PC-3 (cell line): ENCODE results near the gene CYTH4.

Experiments
- CTCF ChIP-seq: fragments of 300-600 bp; sonication (generic); conservative IDR thresholded peaks from 2 replicates; pipeline ENCODE4 v1.5.1; 2017; ENCODE audit warnings: antibody characterized with exemption, low read depth, mild to moderate bottlenecking, low read length
- EZH2 ChIP-seq: fragments of 300-600 bp; sonication (generic); IDR thresholded peaks from one replicate; pipeline ENCODE4 v1.6.1; 2017; ENCODE audit warnings: antibody characterized with exemption, mild to moderate bottlenecking, low read length; ENCODE audit not compliant: unreplicated experiment

- no peak for TF ChIP-seq CTCF
- TF ChIP-seq EZH2, result no peak
Measured at GRCh38 chr22:37319469-37319868, 37.2 kb downstream of the CYTH4 start.
